ACC112 (cell line): Measurements from ENCODE around the gene RAB31.

Experiments used
- H2AFZ ChIP-seq: fragments of 200-600 bp; sonication (generic); one replicate; pipeline ENCODE4 v1.6.0; 2017; ENCODE audit warnings: antibody characterized with exemption, low read length; ENCODE audit not compliant: unreplicated experiment
- H3K27ac ChIP-seq: fragments of 200-600 bp; sonication (generic); 2 replicates; pipeline ENCODE4 v1.5.1; 2014; ENCODE audit warnings: low read depth, mild to moderate bottlenecking, antibody characterized with exemption, low read length, moderate library complexity
- H3K27me3 ChIP-seq: fragments of 200-600 bp; sonication (generic); 2 replicates; pipeline ENCODE4 v1.6.1; 2014; ENCODE audit warnings: mild to moderate bottlenecking, antibody characterized with exemption, low read length, moderate library complexity, mixed read lengths; ENCODE audit not compliant: insufficient read depth
- H3K36me3 ChIP-seq: fragments of 200-600 bp; sonication (generic); 2 replicates; pipeline ENCODE4 v1.6.1; 2016; ENCODE audit warnings: mild to moderate bottlenecking, antibody characterized with exemption, low read length, moderate library complexity, mixed read lengths; ENCODE audit not compliant: insufficient read depth
- H3K4me1 ChIP-seq: fragments of 200-600 bp; sonication (generic); one replicate; pipeline ENCODE4 v1.6.1; 2016; ENCODE audit warnings: low read length, mixed read lengths; ENCODE audit not compliant: insufficient read depth, unreplicated experiment, control insufficient read depth
- H3K4me3 ChIP-seq: fragments of 200-600 bp; sonication (generic); 2 replicates; pipeline ENCODE4 v1.5.1; 2014; ENCODE audit warnings: mild to moderate bottlenecking, low read depth, low read length
- H3K79me2 ChIP-seq: fragments of 200-600 bp; sonication (generic); one replicate; pipeline ENCODE4 v1.6.0; 2016; ENCODE audit warnings: low read length; ENCODE audit not compliant: control insufficient read depth, unreplicated experiment, insufficient read depth

RAB31 gene

DNA sequence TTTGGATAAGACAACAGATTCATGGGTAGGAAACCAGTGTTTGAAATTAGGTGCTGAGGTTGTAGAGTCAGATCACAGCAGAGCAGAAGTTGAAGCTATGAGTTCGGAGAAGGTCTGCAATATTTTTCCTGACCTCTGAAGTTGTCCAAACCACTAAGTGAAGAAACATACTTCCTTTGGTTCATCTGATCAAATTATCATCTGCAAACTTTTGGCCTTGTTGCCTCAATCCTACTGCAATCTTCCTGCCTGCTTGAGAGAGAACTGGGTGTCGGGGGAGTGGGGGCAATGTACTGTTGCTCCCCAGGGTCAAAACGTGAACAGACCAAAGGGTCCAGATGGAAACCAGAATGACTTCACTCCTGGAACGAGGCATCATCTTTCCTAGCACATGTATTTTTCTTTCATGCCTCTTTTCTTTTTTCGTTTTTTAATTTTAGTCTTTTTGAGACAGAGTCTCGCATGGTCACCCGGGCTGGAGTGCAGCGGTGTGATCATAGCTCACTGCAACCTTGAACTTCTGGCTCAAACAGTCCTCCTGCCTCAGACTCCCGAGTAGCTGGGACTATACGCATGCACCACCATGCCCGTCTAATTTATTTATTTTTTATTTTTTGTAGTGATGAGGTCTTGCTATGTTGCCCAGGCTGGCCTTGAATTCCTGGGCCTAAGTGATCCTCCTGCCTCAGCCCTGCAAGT, 42.7 kb downstream of the RAB31 start:
- no peak overlapping the region for H2AFZ ChIP-seq
- H3K27ac ChIP-seq, result no peak overlapping the region
- H3K4me3 ChIP-seq, result no peak overlapping the region
- no peaks in the 10 kb centered on the region for H3K79me2 ChIP-seq
- H3K27me3 ChIP-seq, result no peaks in the 10 kb centered on the region
- no peaks in the 10 kb centered on the region for H3K36me3 ChIP-seq
- no peaks in the 10 kb centered on the region for H3K4me1 ChIP-seq

DNA sequence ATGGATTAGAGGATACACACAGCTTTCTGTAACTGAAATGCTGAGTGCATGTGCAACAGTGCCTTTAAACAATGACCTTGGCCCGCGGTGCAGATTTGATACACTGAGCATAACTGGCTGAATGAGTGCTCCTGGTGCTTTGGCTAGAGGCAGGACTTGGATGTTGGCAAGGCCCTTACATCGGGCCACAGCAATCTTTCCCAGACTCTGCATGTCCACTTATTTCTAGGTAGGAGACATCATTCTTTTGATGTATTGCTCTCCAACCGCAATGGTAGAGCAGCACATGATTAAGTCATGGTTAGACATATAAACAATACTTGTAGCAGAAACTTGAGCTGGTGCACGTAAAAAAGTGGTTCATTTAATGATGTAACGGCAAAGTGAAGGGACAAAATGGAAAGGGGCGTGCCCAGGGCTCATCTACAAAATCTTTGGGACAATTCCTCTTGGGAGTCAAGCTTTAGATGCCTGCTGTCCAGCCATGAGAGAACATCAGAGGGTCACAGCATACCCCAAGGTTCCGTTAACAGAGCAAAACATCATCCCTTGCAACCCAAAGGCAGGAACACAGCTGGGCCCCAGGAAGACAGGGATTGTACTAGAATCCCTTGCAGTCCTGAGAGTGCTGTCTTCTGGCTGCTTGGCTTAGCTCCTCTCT, 43.4 kb downstream of the RAB31 start:
- Histone ChIP-seq H3K79me2 (no peaks in the 10 kb centered on the region), H3K4me3 (no peak overlapping the region), H3K27me3 (no peaks in the 10 kb centered on the region), H3K36me3 (no peaks in the 10 kb centered on the region), H3K27ac (no peak overlapping the region), H3K4me1 (no peaks in the 10 kb centered on the region), H2AFZ (no peak overlapping the region)

DNA sequence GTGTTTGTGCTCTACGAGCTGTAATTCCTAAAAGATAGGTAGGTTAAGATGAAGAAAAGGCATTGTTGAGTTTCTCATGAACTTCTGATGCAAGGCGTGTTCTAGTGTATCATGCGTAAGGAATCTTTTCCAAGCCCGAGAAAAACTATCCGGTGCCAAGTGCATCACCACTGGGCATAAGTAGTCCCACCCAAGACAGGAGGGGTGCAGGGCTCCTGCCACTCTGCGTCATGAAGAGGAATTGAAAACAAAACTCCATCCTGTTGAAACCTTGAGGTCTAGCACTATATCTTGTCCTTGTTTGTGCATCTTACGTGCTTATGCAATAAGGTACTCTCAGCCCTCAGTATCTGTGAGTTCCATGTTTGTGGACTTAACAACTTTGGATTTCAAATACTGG, 45.7 kb downstream of the RAB31 start:
- no peaks in the 10 kb centered on the region for H3K27me3 ChIP-seq
- H3K36me3 ChIP-seq, result no peaks in the 10 kb centered on the region
- H2AFZ ChIP-seq, result no peak overlapping the region
- H3K4me1 ChIP-seq, result peaks cover 10% of the 10 kb centered on the region
- no peak overlapping the region for H3K27ac ChIP-seq
- no peak overlapping the region for H3K4me3 ChIP-seq
- H3K79me2 ChIP-seq, result peaks cover 2% of the 10 kb centered on the region

DNA sequence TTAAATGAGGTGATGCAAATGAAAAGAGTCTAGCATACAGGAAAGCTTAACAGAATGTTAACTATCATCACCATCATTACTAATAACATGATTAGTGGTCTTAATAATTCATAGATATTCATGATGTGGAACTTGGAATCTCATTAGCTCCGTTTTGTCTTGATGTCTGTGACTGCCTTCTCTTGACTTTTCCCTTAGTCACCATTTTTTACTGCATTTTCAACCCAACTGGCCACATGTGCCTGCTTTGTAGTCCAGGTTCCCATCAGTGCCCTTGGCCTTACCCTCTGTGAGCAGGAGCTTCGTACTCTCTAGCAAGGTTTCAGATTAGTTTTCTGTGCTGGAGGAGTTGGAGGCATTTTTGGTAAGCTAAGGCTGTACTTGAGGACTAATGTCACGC, 47.0 kb downstream of the RAB31 start:
- peaks cover 10% of the 10 kb centered on the region for H3K4me1 ChIP-seq
- peaks cover 8% of the 10 kb centered on the region for H3K79me2 ChIP-seq
- H2AFZ ChIP-seq, result no peak overlapping the region
- H3K36me3 ChIP-seq, result no peaks in the 10 kb centered on the region
- H3K27ac ChIP-seq, result no peak overlapping the region
- H3K4me3 ChIP-seq, result no peak overlapping the region
- H3K27me3 ChIP-seq, result no peaks in the 10 kb centered on the region

DNA sequence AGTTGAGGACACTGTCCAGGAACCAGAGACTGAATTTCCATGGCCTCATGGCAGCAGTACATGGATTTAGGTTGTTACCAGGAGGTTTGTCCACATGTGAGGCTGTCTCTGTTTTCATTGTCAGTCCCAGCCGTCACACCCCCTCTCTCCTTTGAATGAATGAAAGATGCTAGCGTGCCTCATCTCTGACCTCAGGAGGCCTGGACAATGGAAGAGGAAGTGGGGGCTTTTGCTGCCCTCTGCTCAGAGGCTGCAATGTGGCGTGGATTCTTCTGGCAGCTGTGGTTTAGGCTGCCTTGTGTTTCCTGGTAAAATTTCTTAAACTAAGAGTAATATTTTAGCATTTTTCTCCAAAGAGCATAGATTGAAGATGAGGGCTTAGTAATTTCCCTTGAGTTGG, 47.5 kb downstream of the RAB31 start:
- Histone ChIP-seq H3K27me3 (no peaks in the 10 kb centered on the region), H3K27ac (no peak overlapping the region), H3K36me3 (no peaks in the 10 kb centered on the region), H2AFZ (no peak overlapping the region), H3K4me1 (peaks cover 10% of the 10 kb centered on the region), H3K4me3 (no peak overlapping the region), H3K79me2 (peaks cover 8% of the 10 kb centered on the region)

DNA sequence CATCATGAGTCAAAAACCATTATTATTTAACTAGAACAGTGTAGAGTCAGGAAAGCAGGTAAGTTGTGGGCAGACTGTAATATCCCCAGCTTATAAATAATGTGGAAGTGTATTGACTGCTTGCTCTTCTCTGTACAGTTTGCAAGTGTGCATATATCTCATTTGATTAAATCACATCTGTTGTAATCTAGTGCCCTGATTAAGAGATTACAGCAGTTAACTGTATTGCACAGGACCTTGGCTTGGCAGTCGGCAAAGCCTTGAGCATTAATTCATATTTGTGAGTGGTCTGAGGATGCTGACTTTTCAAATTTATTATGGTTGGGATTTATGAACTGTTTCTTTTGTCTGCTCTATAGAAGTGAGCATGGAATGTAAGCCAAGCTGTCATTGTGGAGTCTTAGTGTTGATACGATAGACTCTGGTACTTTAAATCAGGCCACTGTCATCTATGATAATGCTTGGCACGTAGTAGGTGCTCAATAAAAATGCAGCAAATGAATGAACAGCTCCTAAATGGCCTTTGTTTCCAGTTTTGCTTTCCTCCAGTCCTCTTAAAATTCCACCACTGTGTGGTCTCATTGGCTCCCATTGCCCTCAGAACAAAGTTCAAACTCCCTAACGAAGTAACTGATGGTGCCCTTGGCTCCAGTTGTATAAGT, 48.3 kb downstream of the RAB31 start:
- Histone ChIP-seq H3K4me1 (peaks cover 10% of the 10 kb centered on the region), H3K36me3 (no peaks in the 10 kb centered on the region), H3K27ac (no peak overlapping the region)

DNA sequence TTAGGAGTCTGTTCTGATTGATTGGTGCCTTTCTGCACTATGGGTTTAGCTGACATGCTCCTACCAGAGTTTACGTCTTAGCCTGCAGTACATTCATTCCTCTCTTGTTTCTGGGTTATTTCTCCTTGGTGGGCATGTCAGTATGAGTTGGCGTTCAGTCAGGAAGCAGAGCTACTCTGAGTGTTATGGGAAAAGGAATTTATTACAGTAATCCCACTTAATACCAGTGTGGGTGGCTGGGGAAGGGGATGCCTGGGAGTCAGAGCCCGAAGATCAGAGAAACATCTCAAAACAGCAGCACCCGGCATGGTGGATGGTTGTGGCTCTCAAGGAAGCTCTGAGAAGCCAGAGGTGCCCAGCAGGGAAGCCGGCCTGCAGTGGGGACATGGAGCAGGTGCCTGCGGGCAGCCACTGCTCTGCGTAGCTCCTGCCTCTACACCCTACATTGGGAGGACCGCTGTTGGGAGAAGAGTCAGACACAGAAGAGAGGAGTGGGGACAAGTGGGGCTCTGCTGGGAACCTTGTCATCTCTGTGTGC, 48.9 kb downstream of the RAB31 start:
- H2AFZ ChIP-seq, result no peak overlapping the region
- no peaks in the 10 kb centered on the region for H3K27me3 ChIP-seq
- no peaks in the 10 kb centered on the region for H3K36me3 ChIP-seq
- peaks cover 10% of the 10 kb centered on the region for H3K4me1 ChIP-seq
- H3K27ac ChIP-seq, result no peak overlapping the region
- peaks cover 8% of the 10 kb centered on the region for H3K79me2 ChIP-seq
- H3K4me3 ChIP-seq, result no peak overlapping the region

More for the DNA sequence above, 48.3 kb downstream of the RAB31 start:
- H3K27me3 ChIP-seq, result no peaks in the 10 kb centered on the region
- peaks cover 8% of the 10 kb centered on the region for H3K79me2 ChIP-seq
- H2AFZ ChIP-seq, result no peak overlapping the region
- H3K4me3 ChIP-seq, result no peak overlapping the region

DNA sequence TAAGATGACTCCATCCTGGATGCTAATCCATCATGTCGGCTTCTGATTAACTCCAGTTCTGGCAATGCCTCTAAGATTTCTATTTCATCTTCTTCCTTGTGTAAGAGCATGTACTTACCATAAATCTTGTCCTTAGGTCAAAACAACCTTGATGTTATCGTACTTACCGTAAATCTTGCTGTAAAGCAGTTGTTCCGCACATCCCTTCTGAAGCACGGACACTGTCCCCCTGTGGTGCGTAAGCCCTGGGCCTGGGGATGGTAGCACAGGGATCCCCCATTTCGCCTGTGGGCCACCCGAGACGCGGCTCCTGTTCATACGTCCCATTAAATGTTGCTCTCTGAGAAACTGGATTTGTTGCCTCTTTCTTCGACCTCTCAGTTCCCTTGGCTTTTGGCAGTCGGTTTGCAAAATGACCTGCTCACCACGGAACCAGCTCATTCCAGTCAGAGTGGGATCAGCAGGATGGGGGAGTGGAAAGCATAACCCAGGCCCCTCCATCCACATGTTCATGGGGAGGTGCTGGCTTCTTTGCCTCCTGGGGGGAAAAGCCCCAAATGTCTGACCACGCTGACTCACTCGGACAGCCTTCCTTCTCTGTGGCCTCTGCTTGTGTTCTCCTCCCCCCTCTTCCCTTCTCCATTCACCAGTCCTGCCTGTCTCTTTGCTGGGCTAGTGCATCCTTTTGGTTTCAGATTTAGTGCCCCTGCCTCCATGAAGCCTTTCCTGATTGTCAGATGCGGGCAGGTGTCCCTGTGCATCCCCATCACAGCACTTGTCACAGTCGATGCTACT, 49.9 kb downstream of the RAB31 start:
- H3K36me3 ChIP-seq, result no peaks in the 10 kb centered on the region
- H3K27me3 ChIP-seq, result no peaks in the 10 kb centered on the region
- H2AFZ ChIP-seq, result no peak overlapping the region
- H3K27ac ChIP-seq, result no peak overlapping the region
- H3K79me2 ChIP-seq, result peaks cover 8% of the 10 kb centered on the region
- H3K4me3 ChIP-seq, result no peak overlapping the region
- peaks cover 10% of the 10 kb centered on the region for H3K4me1 ChIP-seq

DNA sequence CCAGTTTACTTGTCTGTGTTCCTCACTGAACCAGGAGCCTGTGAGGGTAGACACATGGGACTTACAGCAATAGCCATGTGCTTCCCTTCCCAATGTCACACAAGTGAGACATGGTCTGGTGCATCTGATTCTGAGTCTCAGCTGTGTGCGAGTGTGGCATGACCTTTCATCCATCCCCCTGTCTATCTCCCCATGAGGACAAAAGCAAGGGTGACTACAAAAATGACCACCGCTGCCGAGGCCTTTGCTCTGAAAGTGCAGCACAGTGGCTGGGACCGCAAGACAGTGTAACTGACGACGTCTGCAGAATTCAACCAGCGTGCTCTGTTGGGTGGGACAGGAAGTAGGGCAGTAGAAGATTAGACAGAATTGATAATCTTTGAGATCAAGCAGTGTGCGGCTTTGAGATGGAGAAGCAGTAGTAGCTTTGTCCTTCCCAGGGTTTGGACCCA, 50.5 kb downstream of the RAB31 start:
- H2AFZ ChIP-seq, result no peak overlapping the region
- no peaks in the 10 kb centered on the region for H3K36me3 ChIP-seq
- no peak overlapping the region for H3K4me3 ChIP-seq
- peaks cover 10% of the 10 kb centered on the region for H3K4me1 ChIP-seq
- peaks cover 8% of the 10 kb centered on the region for H3K79me2 ChIP-seq
- no peaks in the 10 kb centered on the region for H3K27me3 ChIP-seq
- H3K27ac ChIP-seq, result no peak overlapping the region

DNA sequence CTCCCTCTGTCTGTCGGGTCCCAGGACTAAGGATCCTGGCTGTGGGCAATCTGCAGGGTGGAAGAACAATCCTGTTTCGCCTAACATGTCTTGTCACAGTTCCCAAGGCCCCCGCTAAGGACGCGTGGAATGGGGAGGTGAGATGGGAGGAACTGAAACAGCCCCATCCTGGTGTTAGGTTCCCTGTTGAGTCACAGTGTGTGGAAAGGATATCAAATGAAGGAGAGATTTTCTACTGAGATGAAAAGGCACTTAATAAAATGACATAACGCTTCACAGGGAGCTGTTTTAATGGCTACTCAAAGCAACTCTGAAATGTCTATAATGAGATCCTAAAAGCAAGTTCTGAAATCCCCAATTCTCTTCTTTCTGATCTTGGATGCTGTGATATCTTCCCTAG, 52.5 kb downstream of the RAB31 start:
- no peak overlapping the region for H2AFZ ChIP-seq
- no peaks in the 10 kb centered on the region for H3K36me3 ChIP-seq
- H3K27ac ChIP-seq, result no peak overlapping the region
- H3K4me3 ChIP-seq, result no peak overlapping the region
- peaks cover 13% of the 10 kb centered on the region for H3K79me2 ChIP-seq
- no peaks in the 10 kb centered on the region for H3K27me3 ChIP-seq
- H3K4me1 ChIP-seq, result peaks cover 10% of the 10 kb centered on the region
